NCI-H1694 (cell line): ENCODE data around the gene NUTM2E.
"Not testable (repeated sequence)": the region's sequence is repeated elsewhere in the genome, so short reads cannot be mapped to it uniquely, and the experiment has no call there.

Experiments used
- DNase-seq: peaks from one replicate; lab custom pipeline; 2025; lab: John Stamatoyannopoulos, UW

Gene NUTM2E

DNA sequence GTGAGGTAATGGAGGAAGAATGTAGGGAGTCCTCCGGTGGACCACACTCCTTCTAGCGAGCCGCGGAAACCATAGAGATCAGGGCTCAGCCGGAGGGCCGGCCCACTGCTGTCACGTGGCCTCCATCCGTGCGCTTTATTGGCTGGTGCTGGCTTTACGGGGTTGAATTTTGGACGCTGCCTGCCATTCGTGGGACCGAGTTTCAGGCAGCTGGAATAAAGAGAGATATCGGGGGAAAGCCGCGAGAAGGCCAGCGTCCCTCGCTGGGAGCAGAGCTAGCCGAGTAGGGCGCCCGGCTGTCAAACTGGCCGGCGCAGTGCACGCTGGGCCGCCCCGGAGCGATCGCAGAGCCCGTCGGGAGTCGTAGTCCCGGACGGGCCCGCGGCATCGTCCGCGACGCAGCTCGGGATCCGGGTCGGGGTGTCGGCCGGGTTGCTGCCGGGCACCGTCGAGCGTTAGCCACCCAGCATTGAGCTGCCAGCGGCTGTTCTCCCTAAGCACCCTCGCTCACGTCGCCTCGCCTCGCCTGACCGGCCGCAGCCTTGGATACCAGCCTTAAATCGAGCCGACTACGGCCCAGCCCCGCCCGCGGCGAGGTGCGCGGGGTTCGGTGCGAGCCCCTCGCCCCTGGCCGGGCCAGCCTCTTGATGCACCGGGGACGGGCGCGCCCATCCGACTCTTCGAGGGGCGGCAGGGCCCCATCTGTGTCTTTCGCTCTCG lies at the start of gene NUTM2E:
TSS of gene NUTM2E (plus strand) at position 244 of the 720 bp plus-strand sequence. CDS start 15,002 bp downstream, outside the sequence.
- DNase-seq, result not testable (repeated sequence)

DNA sequence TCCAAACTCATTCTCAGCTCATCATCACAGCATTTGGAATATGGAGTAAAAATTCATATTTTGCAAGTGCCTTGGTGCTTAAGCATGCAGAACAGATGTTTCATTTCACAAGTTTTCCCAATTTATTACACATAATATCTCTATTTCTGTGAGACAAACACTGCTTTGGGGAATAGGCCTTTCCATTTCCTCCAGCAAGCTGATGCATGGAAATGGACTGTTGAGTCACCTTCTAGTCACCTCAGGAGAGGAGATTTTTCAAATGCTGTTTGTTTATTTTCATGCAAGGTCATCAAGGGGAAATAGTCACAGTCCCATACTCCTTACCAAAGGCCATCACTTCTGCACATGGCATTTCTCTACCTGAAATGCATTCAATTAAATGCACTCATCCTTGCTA lies 48.5 kb upstream of the NUTM2E start:
- not testable (repeated sequence) for DNase-seq

- DNase-seq, result peak; percentile 6
These were observed 47.1 kb upstream of the NUTM2E start for GRCh38 chr10:79779310-79779938.

- not testable (repeated sequence) for DNase-seq
These were observed 46.5 kb upstream of the NUTM2E start for GRCh38 chr10:79779992-79780391.

DNA sequence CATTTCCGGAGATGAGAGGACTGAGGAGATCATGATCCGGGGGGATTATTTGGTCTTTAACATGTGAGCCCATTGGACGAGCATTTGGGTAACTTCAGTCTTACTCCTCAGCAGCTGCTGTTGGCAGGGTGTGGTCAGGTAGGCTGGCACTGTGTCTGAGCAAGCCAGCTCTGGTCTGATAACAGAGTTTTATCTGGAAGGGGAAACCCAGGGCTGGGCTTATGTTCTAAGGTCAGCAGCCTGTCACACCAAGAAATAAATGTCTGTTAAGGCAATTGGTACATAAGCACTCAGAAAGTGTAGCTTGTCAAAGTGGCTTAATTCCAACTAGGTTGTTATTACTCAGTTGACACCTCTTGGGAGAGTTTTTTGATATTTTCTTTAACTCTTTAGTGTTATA lies 45.0 kb upstream of the NUTM2E start:
- not testable (repeated sequence) for DNase-seq

DNA sequence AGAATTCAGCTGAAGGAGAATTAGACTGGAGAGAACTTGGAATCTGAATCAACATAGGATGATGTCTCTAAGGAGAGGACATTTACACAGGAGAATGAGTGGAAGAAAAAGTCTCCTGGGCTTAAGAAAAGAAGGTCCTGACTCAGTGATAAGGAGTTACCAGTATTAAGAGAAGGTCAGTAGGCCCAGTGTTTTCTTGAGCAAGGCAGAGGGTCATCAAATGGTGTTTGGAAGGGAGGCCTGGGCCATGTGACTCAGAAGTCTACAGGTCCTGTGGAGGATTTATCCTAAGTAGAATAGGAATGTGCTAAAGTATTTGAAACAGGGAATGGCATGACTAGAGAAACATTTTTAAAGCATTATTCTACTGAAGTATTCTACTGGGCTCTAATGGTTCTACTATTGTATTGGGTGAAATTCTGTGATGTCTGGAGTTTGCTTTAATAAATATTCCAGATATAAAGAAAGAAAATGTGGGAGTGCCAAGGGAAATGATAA lies 39.0 kb upstream of the NUTM2E start:
- DNase-seq, result not testable (repeated sequence)

- not testable (repeated sequence) for DNase-seq
These were observed 37.2 kb upstream of the NUTM2E start for GRCh38 chr10:79789351-79789750.

- DNase-seq, result not testable (repeated sequence)
These were observed 34.5 kb upstream of the NUTM2E start for GRCh38 chr10:79791906-79792517.

DNA sequence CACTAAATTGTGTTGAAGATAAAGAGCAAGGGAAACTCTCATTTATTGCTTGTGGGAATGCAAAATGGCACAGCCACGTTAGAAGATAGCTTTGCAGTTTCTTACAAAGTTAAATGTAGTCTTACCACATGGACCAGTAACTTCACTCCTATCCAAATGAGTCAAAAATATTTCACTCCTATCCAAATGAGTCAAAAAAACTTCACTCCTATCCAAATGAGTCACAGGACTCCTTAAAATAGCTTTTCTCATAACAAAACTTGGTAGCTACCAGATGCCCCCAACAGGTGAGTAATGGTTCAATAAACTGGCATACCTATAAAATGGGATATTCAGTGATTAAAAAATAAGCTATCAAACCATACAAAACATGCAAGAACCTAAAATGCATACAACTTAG lies 27.2 kb upstream of the NUTM2E start:
- not testable (repeated sequence) for DNase-seq

DNA sequence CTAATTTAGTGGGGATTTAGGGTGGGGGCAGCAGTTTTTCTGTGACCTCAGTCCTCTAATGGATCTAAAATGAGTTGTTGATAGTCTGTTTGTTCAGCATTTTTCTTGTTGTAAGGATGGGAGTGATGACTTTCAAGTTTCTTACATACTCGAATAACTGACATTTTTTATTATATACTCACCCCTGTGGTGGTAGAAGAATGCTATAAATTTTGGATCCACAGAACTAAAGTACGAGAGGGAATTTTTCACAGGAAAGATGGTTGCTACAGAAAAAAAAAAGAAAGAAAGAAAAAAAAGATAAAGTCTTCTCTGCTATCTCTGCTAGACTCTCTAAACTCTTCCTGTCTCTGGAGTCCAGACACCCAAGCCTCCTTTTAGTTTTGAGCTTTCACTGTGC lies 20.7 kb upstream of the NUTM2E start:
- not testable (repeated sequence) for DNase-seq

- DNase-seq, result not testable (repeated sequence)
These were observed 14.6 kb upstream of the NUTM2E start for GRCh38 chr10:79811895-79812294.

- not testable (repeated sequence) for DNase-seq
These were observed 10.2 kb upstream of the NUTM2E start for GRCh38 chr10:79816290-79816689.

DNA sequence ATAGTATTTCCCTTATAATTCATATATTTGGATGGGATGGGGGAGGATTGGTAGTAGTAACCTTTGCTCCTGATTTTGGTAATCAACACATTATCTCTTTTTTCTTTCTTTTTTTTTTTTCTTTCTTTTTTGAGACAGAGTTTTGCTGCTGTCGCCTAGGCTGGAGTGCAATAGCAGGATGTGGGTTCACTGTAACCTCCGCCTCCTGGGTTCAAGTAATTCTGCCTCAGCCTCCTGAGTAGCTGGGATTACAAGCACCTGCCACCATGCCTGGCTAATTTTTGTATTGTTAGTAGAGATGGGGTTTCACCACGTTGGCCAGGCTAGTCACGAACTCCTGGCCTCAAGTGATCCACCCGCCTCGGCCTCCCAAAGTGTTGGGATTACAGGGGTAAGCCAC lies 3.2 kb upstream of the NUTM2E start:
- DNase-seq, result not testable (repeated sequence)

DNA sequence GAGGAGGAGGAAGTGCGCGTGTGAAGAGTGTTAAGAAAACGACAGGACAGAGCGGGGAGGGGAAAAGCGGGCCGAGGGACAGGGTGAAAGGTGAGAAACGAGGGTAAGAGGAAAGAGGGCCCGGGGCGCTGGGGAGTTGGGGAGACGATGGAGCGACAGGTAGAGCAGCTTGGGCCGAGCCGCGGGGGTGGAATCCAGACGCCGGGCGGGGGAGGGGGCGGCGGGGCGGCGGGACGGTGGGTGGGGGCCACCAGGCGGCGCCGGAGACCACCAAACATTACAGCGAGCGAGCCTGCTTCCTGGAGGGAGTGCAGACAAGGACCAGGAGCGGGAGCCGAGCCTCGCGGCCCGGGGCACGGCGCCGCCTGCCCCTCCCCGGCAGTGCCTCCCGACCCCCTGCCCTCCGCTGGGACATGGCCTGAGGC lies 940 bp upstream of the NUTM2E start:
- DNase-seq, result not testable (repeated sequence)

- DNase-seq, result not testable (repeated sequence)
These were observed 426 bp upstream of the NUTM2E start for GRCh38 chr10:79826131-79826495.

GRCh38 chr10:79833833-79834232 lies 7.3 kb downstream of the NUTM2E start:
- not testable (repeated sequence) for DNase-seq

DNA sequence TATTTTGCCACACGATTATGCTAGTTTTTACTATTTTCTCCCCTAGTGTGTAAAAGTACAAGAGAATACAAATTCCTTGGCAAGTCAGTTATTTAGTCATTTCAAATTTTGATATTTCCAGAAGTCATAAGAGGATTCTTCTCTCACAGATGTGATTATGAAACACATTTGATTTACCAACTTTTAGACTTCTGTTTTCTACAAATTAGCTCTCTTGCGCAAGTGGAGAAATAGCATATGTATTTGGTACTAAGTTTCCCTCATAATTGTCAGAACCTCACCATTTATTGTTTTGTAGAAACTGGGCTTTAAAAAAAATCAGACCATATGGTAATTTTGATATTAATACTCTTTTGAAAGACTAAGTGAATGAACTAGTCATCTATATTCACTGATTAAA lies 9.4 kb downstream of the NUTM2E start:
- not testable (repeated sequence) for DNase-seq

DNA sequence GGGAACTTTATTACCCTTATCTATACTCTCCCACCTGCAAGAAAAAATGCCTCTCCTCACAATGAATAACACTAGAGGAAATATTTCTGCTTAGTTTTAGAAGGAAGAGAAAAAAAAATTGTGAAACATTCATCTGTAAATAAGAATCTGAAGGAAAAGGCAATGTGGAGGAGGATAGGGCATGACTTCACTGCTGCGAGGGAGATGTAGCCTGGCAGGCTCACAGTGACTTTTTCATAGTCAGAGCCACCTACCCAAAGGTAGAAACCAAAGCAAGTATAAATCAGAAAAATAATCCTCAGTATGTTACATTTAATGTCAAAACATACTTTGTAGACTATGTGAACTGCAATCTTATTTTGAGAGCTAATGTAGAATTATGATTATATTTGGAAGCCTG lies 10.4 kb downstream of the NUTM2E start:
- not testable (repeated sequence) for DNase-seq

- not testable (repeated sequence) for DNase-seq
These were observed 11.9 kb downstream of the NUTM2E start for GRCh38 chr10:79838441-79838840.

DNA sequence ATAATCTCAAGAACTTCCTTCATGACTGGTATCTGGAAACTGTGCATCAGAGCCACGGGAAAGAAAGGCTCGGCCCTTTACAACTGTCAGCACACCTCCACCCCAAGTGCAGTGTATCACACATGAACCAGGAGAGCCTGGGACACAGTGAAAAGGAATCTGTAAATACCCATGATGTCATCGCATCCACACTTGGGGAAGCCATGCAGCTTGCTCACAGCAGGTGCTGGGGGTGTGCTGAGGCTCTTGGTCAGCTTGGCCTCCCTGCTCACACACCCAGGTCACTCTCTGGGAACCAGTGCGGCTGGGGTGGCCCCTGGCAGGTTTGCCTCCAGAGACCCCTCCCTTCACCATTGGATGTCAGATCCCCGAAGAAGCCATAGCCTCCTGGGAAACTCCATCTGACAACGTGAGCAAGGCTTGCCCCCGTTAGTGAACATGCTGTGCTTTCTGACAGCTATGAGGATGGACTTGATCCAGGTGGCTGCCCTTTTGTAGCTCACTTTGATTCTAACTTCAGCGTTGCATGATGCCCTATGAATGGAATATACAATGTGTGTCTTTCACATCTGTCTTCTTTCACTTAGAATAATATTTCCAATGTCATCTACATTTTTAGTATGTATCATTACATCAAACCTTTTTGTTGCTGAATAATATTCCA lies 26.8 kb downstream of the NUTM2E start:
- not testable (repeated sequence) for DNase-seq

DNA sequence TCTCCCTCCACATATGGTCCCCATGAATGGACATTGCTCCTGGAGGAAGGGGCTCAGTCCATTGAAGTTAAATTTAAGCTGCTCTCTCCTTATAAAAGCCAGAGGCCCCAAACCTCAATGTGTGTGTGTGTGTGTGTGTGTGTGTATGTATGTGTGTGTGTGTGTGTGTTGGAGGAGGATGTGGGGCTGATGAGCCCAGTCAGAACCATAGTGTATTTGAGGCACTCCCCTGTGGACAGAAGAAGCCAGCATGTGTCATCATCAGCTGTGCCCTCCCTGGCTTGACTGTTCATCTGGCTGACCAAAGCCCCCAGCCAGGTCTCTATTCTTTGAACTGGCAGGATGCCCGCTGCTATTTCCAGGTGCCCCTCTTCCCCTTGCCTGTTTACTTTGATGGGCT lies 35.7 kb downstream of the NUTM2E start:
- not testable (repeated sequence) for DNase-seq

DNA sequence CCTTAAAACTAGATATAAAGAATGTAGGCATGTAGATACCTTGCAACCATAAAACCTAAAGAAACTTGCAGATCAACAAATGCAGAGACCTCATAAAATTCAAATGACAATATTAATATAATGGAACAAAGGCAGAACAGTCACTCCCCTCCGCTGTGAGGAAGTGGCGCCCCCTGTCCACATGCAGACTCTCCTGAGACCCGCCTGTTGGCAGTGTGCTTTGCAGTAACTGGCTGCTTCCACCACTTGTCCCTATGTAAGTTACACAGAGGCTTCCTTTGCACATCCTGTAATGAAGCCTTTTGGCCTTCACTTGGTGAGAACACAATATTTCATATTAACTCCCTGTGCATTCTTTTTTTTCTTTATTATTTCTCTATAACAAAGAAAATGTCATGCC lies 36.3 kb downstream of the NUTM2E start:
- DNase-seq, result not testable (repeated sequence)
